HEK293 (cell line): ENCODE measurements around the gene SRGN.

Source experiments
- GLIS2 ChIP-seq: fragments of 450-650 bp; formaldehyde crosslinking; IDR thresholded peaks from 2 replicates; pipeline ENCODE4 v1.5.1; 2016; ENCODE audit warnings: missing biosample characterization, missing genetic modification characterization
- PRDM10 ChIP-seq: fragments of 450-650 bp; formaldehyde crosslinking; IDR thresholded peaks from 2 replicates; pipeline ENCODE4 v1.5.1; 2016; ENCODE audit warnings: missing biosample characterization, missing genetic modification characterization
- PRDM4 ChIP-seq: fragments of 450-650 bp; formaldehyde crosslinking; IDR thresholded peaks from 2 replicates; pipeline ENCODE4 v1.5.1; 2017; ENCODE audit warnings: missing biosample characterization, missing genetic modification characterization
- YY1 ChIP-seq: fragments of 450-650 bp; formaldehyde crosslinking; IDR thresholded peaks from 2 replicates; pipeline ENCODE4 v1.5.1; 2018; ENCODE audit warnings: missing biosample characterization, missing genetic modification characterization
- ZBTB8A ChIP-seq: fragments of 450-650 bp; formaldehyde crosslinking; IDR thresholded peaks from 2 replicates; pipeline ENCODE4 v1.5.1; 2016; ENCODE audit warnings: missing biosample characterization, missing genetic modification characterization
- ZFP3 ChIP-seq: fragments of 450-650 bp; formaldehyde crosslinking; IDR thresholded peaks from 2 replicates; pipeline ENCODE4 v1.5.1; 2016; ENCODE audit warnings: low read depth, missing biosample characterization, missing genetic modification characterization
- ZFP69B ChIP-seq: fragments of 450-650 bp; formaldehyde crosslinking; IDR thresholded peaks from 2 replicates; pipeline ENCODE4 v1.5.1; 2016; ENCODE audit warnings: missing biosample characterization, missing genetic modification characterization
- ZNF10 ChIP-seq: fragments of 450-650 bp; formaldehyde crosslinking; IDR thresholded peaks from 2 replicates; pipeline ENCODE4 v1.5.1; 2017; ENCODE audit warnings: missing biosample characterization, missing genetic modification characterization
- ZNF341 ChIP-seq: fragments of 450-650 bp; formaldehyde crosslinking; IDR thresholded peaks from 2 replicates; pipeline ENCODE4; 2016; ENCODE audit warnings: low read depth, missing biosample characterization, missing genetic modification characterization
- ZNF37A ChIP-seq: fragments of 450-650 bp; IDR thresholded peaks from 2 replicates; pipeline ENCODE4 v1.5.1; 2018; ENCODE audit warnings: missing biosample characterization, missing genetic modification characterization
- ZNF404 ChIP-seq: fragments of 450-650 bp; formaldehyde crosslinking; IDR thresholded peaks from 2 replicates; pipeline ENCODE4 v1.5.1; 2017; ENCODE audit warnings: missing biosample characterization, missing genetic modification characterization
- ZNF549 ChIP-seq: fragments of 450-650 bp; IDR thresholded peaks from 2 replicates; pipeline ENCODE4 v1.5.1; 2018; ENCODE audit warnings: missing biosample characterization, missing genetic modification characterization, mild to moderate bottlenecking, inconsistent platforms, moderate library complexity
- ZNF621 ChIP-seq: fragments of 450-650 bp; formaldehyde crosslinking; IDR thresholded peaks from 2 replicates; pipeline ENCODE4 v1.5.1; 2017; ENCODE audit warnings: missing biosample characterization, missing genetic modification characterization
- ZNF670 ChIP-seq: fragments of 450-650 bp; formaldehyde crosslinking; IDR thresholded peaks from 2 replicates; pipeline ENCODE4 v1.5.1; 2016; ENCODE audit warnings: missing biosample characterization, missing genetic modification characterization, low read depth
- ZNF792 ChIP-seq: fragments of 450-650 bp; formaldehyde crosslinking; IDR thresholded peaks from 2 replicates; pipeline ENCODE4 v1.5.1; 2016; ENCODE audit warnings: missing biosample characterization, missing genetic modification characterization
- ZNF830 ChIP-seq: fragments of 450-650 bp; IDR thresholded peaks from 2 replicates; pipeline ENCODE4 v1.5.0; 2018; ENCODE audit warnings: missing biosample characterization, missing genetic modification characterization, low read depth, mild to moderate bottlenecking, moderate library complexity
- ZNF837 ChIP-seq: fragments of 450-650 bp; formaldehyde crosslinking; IDR thresholded peaks from 2 replicates; pipeline ENCODE4 v1.5.1; 2016; ENCODE audit warnings: missing biosample characterization, missing genetic modification characterization
- ZSCAN4 ChIP-seq: fragments of 450-650 bp; formaldehyde crosslinking; IDR thresholded peaks from 2 replicates; pipeline ENCODE4 v1.5.1; 2017; ENCODE audit warnings: missing biosample characterization, missing genetic modification characterization
- TF ChIP-seq, protein P1 (sequence below): fragments of 450-650 bp; formaldehyde crosslinking; IDR thresholded peaks from 2 replicates; pipeline ENCODE4 v1.5.1; 2016; ENCODE audit warnings: missing biosample characterization, missing genetic modification characterization
- TF ChIP-seq, protein P2 (sequence below): fragments of 450-650 bp; formaldehyde crosslinking; IDR thresholded peaks from 2 replicates; pipeline ENCODE4 v1.5.1; 2016; ENCODE audit warnings: missing biosample characterization, missing genetic modification characterization
- TF ChIP-seq, protein P3 (sequence below): fragments of 450-650 bp; formaldehyde crosslinking; IDR thresholded peaks from 2 replicates; pipeline ENCODE4 v1.5.1; 2016; ENCODE audit warnings: missing biosample characterization, missing genetic modification characterization
- TF ChIP-seq, protein P4 (sequence below): fragments of 450-650 bp; formaldehyde crosslinking; IDR thresholded peaks from 2 replicates; pipeline ENCODE4 v1.5.1; 2016; ENCODE audit warnings: missing biosample characterization, missing genetic modification characterization
- TF ChIP-seq, protein P5 (sequence below): fragments of 450-650 bp; formaldehyde crosslinking; IDR thresholded peaks from 2 replicates; pipeline ENCODE4 v1.5.1; 2016; ENCODE audit warnings: missing biosample characterization, missing genetic modification characterization

Gene SRGN

DNA sequence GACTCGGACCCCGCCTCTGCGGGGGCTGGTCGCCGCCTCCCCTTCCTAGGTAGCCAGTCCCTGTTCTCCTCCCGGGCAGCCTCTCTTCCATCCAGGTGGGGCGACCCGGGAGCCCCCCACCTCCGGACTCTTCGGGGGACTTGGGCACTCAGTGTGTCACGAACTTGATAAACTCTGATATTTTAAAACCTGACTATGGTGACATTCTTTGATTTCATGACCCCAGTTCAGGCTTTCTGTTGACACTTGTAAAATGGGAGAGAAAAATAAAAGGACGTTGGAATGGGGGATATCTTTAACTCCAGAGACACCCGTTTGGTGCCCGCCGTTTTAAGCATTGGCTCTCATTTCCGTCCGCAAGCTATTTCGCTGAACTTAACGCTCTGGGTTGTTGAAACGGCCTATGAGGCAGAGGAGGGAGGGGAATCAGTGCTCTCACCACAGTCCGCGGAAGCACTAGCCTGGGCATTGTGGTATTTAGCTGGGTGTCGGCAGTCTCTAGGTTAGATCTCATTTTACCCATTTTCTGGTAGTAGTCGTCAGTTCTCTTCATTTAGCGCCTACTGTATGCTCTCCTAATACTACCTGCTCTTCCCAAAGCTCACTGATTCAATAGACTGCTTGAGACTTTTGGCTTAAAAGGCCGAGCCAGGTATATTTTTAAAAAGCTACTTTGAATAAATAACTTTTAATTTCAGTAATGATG is 36.8 kb downstream of the SRGN start (continued):
- TF ChIP-seq, protein P1, sequence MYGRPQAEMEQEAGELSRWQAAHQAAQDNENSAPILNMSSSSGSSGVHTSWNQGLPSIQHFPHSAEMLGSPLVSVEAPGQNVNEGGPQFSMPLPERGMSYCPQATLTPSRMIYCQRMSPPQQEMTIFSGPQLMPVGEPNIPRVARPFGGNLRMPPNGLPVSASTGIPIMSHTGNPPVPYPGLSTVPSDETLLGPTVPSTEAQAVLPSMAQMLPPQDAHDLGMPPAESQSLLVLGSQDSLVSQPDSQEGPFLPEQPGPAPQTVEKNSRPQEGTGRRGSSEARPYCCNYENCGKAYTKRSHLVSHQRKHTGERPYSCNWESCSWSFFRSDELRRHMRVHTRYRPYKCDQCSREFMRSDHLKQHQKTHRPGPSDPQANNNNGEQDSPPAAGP (tag by site-specific recombination): 0 out of 2 replicates have a peak, but pooled peaks have one; percentile 8
- TF ChIP-seq ZNF670 (no peak), ZNF549 (tag by site-specific recombination) (no peak), ZSCAN4 (no peak), ZNF341 (tag by site-specific recombination) (peak; percentile 87), ZNF10 (tag by site-specific recombination) (no peak), ZBTB8A (tag by site-specific recombination) (peak; percentile 43), YY1 (tag by site-specific recombination) (no peak), PRDM10 (tag by site-specific recombination) (peak; percentile 73), ZNF621 (tag by site-specific recombination) (no peak), ZNF404 (tag by site-specific recombination) (no peak), ZFP69B (tag by site-specific recombination) (peak; percentile 35; the same call in 1 of the 2 replicates), ZNF837 (no peak), ZFP3 (no peak), ZNF830 (no peak), PRDM4 (peak; percentile 83), ZNF37A (tag by site-specific recombination) (no peak), GLIS2 (tag by site-specific recombination) (peak; percentile 81), ZNF792 (tag by site-specific recombination) (peak; percentile 98)
- TF ChIP-seq, protein P2, sequence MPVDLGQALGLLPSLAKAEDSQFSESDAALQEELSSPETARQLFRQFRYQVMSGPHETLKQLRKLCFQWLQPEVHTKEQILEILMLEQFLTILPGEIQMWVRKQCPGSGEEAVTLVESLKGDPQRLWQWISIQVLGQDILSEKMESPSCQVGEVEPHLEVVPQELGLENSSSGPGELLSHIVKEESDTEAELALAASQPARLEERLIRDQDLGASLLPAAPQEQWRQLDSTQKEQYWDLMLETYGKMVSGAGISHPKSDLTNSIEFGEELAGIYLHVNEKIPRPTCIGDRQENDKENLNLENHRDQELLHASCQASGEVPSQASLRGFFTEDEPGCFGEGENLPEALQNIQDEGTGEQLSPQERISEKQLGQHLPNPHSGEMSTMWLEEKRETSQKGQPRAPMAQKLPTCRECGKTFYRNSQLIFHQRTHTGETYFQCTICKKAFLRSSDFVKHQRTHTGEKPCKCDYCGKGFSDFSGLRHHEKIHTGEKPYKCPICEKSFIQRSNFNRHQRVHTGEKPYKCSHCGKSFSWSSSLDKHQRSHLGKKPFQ (tag by site-specific recombination): no peak
- TF ChIP-seq, protein P3, sequence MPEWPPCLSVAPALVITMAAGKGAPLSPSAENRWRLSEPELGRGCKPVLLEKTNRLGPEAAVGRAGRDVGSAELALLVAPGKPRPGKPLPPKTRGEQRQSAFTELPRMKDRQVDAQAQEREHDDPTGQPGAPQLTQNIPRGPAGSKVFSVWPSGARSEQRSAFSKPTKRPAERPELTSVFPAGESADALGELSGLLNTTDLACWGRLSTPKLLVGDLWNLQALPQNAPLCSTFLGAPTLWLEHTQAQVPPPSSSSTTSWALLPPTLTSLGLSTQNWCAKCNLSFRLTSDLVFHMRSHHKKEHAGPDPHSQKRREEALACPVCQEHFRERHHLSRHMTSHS (tag by site-specific recombination): no peak
- TF ChIP-seq, protein P4, sequence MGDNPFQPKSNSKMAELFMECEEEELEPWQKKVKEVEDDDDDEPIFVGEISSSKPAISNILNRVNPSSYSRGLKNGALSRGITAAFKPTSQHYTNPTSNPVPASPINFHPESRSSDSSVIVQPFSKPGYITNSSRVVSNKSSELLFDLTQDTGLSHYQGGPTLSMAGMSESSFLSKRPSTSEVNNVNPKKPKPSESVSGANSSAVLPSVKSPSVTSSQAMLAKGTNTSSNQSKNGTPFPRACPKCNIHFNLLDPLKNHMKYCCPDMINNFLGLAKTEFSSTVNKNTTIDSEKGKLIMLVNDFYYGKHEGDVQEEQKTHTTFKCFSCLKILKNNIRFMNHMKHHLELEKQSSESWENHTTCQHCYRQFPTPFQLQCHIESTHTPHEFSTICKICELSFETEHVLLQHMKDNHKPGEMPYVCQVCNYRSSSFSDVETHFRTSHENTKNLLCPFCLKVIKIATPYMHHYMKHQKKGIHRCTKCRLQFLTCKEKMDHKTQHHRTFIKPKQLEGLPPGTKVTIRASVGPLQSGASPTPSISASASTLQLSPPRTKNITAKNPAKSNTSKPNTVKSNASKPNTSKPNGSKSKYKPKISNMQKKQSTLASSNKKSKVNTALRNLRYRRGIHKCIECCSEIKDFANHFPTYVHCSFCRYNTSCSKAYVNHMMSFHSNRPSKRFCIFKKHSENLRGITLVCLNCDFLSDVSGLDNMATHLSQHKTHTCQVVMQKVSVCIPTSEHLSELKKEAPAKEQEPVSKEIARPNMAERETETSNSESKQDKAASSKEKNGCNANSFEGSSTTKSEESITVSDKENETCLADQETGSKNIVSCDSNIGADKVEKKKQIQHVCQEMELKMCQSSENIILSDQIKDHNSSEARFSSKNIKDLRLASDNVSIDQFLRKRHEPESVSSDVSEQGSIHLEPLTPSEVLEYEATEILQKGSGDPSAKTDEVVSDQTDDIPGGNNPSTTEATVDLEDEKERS (tag by site-specific recombination): no peak
- TF ChIP-seq, protein P5, sequence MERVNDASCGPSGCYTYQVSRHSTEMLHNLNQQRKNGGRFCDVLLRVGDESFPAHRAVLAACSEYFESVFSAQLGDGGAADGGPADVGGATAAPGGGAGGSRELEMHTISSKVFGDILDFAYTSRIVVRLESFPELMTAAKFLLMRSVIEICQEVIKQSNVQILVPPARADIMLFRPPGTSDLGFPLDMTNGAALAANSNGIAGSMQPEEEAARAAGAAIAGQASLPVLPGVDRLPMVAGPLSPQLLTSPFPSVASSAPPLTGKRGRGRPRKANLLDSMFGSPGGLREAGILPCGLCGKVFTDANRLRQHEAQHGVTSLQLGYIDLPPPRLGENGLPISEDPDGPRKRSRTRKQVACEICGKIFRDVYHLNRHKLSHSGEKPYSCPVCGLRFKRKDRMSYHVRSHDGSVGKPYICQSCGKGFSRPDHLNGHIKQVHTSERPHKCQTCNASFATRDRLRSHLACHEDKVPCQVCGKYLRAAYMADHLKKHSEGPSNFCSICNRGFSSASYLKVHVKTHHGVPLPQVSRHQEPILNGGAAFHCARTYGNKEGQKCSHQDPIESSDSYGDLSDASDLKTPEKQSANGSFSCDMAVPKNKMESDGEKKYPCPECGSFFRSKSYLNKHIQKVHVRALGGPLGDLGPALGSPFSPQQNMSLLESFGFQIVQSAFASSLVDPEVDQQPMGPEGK (tag by site-specific recombination): peak; percentile 15
